IPS-18a (cell line): ENCODE results near the gene CFHR4.
"Not testable (repeated sequence)": the region's sequence is repeated elsewhere in the genome, so short reads cannot be mapped to it uniquely, and the experiment has no call there.

Experiments
- H3K27ac ChIP-seq: one replicate; pipeline ENCODE4 v1.5.1; 2013; ENCODE audit warnings: low read length
- H3K27me3 ChIP-seq: one replicate; pipeline ENCODE4 v1.6.1; 2013; ENCODE audit warnings: mild to moderate bottlenecking, low read length; ENCODE audit not compliant: control insufficient read depth, insufficient read depth
- H3K36me3 ChIP-seq: one replicate; pipeline ENCODE4 v1.6.1; 2013; ENCODE audit warnings: low read depth, low read length; ENCODE audit not compliant: control insufficient read depth
- H3K4me1 ChIP-seq: one replicate; pipeline ENCODE4 v1.6.1; 2013; ENCODE audit warnings: low read depth, low read length; ENCODE audit not compliant: control insufficient read depth
- H3K4me3 ChIP-seq: one replicate; pipeline ENCODE4 v1.5.1; 2013; ENCODE audit warnings: low read length
- H3K9ac ChIP-seq: one replicate; pipeline ENCODE4 v1.6.1; 2013; ENCODE audit warnings: mild to moderate bottlenecking, low read length, moderate library complexity
- H3K9me3 ChIP-seq: one replicate; pipeline ENCODE4 v1.6.1; 2013; ENCODE audit warnings: low read depth, low read length; ENCODE audit not compliant: control insufficient read depth

Gene CFHR4

DNA sequence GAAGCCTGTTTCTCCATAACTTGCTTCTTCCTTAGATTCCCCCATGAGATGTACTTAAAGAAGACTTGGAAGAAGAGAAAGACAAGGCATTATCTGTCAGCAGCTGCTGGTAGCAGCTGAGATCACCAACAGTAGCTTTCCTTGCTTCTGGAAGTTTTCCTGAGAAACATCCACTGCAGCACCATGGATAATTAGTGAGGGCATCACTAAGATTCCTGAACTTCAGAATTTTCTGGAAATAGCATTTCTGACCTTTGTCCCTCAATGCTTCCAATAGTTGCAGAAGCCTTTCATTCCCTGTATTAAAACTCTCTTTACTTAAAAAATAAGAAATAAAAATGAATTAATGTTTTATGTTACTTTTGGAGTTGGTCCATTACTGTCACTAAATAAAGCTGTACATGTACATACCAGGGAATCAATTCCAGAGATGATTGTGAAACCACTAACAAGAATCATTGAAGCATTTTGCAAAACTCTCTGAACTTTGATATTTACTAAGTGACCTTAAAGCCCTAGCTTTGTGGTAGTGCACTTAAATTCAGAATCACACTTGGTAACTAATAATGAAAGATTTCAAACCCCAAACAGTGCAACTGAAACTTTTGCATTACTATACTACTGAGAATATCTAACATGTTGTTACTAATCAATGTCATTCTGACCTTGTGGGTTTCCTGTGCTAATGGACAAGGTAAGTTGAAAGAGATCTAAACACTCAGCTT, at the start of gene CFHR4:
CFHR4 (plus strand) TSS at position 538 of the 725 bp plus-strand sequence; CDS start at position 637, 99 bp downstream.
- H3K36me3 ChIP-seq = no peaks in the 10 kb centered on the region
- H3K4me1 ChIP-seq = no peaks in the 10 kb centered on the region
- no peak within 1 kb of the TSS for H3K27ac ChIP-seq
- no peak within 1 kb of the TSS for H3K4me3 ChIP-seq
- no peaks in the 10 kb centered on the region for H3K9me3 ChIP-seq
- no peaks in the 10 kb centered on the region for H3K27me3 ChIP-seq
- no peak within 1 kb of the TSS for H3K9ac ChIP-seq

DNA sequence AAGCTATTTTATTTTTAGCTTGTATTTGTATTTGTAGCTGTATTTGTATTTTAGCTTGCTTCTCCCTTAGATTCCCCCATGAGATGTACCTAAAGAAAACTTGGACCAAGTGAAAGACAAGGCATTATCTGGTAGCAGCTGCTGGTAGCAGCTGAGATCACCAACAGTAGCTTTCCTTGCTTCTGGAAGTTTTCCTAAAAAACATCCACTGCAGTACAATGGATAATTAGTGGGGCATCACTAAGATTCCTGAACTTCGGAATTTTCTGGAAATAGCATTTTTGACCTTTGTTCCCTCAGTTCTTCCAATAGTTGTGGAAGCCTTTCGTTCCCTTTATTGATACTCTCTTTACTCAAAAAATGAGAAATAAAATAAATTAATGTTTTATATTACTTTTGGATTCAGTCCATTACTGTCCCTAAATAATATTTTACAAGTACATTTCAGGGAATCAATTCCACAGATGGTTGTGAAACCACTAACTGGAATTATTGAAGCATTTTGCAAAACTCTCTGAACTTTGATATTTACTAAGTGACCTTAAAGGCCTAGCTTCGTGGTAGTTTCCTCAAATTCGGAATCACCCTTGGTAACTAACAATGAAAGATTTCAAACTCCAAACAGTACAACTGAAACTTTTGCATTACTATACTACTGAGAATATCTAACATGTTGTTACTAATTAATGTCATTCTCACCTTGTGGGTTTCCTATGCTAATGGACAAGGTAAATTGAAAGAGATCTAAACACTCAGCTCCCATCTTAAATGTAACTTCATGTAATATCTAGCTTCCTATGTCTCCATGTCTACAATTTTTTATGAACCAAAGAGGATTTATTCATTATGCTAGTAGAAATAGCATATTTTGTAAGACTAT, 38.0 kb upstream of the CFHR4 start:
- not testable (repeated sequence) for H3K9me3 ChIP-seq, H3K27me3 ChIP-seq, H3K27ac ChIP-seq, H3K9ac ChIP-seq, H3K4me3 ChIP-seq, H3K4me1 ChIP-seq, H3K36me3 ChIP-seq

DNA sequence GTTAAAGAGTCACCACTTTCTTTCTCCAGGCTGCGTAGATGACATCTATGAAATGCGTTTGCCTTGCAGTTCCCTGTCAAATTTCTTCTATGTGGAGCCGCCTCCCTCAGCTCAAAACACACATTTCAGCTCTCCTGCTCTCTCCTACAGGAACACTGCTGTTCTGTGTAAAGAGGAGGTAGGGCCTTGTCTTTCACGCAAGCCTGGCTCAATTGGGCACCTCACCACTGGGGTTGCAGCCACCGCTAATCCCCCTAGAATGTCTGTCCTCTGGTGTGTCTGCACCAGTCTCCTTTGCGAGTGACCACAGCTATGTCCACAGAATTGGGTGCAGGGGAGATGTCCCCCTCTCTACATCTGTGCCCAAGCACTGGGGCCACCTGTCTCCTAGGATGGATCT, 31.8 kb upstream of the CFHR4 start:
- H3K9ac ChIP-seq = no peak overlapping the region
- H3K4me1 ChIP-seq = no peaks in the 10 kb centered on the region
- no peak overlapping the region for H3K27ac ChIP-seq
- no peaks in the 10 kb centered on the region for H3K9me3 ChIP-seq
- no peaks in the 10 kb centered on the region for H3K27me3 ChIP-seq
- no peaks in the 10 kb centered on the region for H3K36me3 ChIP-seq
- no peak overlapping the region for H3K4me3 ChIP-seq

DNA sequence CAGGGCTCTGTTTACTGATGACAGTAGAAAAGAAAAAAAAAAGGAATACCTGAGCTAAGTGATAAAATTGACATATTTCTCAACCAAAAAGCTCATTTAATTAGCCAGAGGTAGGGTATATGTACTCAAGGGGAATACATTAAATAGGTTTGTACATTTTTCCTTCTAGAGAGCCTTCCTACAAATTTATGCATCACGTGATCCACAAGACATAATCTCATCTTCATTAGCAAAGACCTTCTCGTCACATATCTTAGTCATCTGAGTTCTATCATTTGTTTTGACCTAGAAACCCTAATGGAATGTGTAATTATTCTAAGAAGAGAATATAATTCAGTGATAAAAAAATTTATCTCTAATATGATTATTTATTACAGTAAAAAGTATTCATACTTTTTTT, 30.7 kb upstream of the CFHR4 start:
- Histone ChIP-seq H3K9me3 (no peaks in the 10 kb centered on the region), H3K27ac (no peak overlapping the region), H3K4me1 (no peaks in the 10 kb centered on the region), H3K36me3 (no peaks in the 10 kb centered on the region), H3K4me3 (no peak overlapping the region), H3K27me3 (no peaks in the 10 kb centered on the region), H3K9ac (no peak overlapping the region)

DNA sequence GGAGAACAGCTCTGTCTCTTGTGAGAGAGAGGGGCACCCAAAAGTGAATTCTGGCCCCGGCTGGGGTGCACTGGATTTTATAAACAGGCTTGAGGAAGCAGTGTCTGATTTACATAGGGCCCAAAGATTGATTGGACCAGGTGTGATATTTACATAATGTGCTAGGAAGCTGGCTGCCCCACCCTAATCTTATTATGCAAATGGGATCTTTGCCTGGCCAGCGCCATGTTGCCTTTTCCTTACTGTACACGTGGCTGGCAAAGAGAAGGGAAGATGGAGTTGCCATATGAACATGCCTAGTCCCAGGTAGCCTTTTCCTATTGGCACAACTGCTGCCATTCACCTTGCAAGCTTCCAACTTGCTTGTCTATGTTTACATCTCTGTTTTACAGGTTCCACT, 29.0 kb upstream of the CFHR4 start:
- no peaks in the 10 kb centered on the region for H3K9me3 ChIP-seq
- H3K36me3 ChIP-seq = no peaks in the 10 kb centered on the region
- H3K4me3 ChIP-seq = no peak overlapping the region
- H3K27me3 ChIP-seq = no peaks in the 10 kb centered on the region
- H3K4me1 ChIP-seq = no peaks in the 10 kb centered on the region
- H3K9ac ChIP-seq = no peak overlapping the region
- no peak overlapping the region for H3K27ac ChIP-seq

DNA sequence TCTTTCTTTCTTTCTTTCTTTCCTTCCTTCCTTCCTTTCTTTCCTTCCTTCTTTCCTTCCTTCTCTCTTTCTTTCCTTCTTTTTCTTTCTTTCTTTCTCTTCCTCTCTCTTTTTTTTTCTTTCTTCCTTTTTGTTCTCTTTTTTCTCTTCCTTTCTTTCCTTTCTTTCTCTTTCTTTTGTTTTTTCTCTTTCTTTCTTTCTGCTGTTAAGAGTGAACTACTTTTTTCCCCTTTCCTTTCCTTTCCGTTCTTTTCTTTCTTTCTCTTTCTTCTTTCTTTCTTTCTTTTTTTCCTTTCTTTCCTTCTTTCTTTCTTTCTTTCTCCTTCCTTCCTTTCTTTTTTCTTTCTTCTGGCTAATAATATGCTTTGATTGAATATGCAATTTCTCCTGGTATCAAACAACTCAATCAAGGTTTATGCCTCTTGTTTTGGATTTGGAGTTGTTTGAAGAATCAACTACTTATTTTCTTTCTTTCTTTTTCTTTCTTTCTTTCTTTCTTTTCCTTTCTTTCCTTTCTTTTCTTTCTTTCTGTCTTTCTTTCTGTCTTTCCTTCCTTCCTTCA, 27.4 kb upstream of the CFHR4 start:
- Histone ChIP-seq H3K27ac (no peak overlapping the region), H3K27me3 (no peaks in the 10 kb centered on the region), H3K9me3 (no peaks in the 10 kb centered on the region), H3K4me1 (no peaks in the 10 kb centered on the region), H3K4me3 (no peak overlapping the region), H3K9ac (no peak overlapping the region), H3K36me3 (no peaks in the 10 kb centered on the region)

DNA sequence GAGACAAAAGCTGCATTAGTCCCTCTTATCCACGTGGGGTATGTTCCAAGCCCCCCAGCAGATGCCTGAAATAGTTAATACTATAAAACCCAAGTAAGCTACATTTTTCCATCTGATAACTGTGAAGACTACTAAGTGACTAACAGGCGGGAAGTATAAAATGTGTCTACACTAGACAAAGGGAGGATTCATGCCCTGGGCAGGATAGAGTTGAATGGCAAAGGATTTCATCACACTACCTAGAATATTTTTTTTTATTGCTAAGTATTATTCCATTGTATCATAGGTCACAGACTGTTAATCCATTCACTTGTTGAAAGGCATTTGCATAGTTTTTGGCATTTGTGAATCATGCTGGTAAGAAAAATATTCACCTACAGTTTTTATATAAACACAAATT, 26.4 kb upstream of the CFHR4 start:
- H3K27ac ChIP-seq = no peak overlapping the region
- H3K27me3 ChIP-seq = no peaks in the 10 kb centered on the region
- no peaks in the 10 kb centered on the region for H3K4me1 ChIP-seq
- no peaks in the 10 kb centered on the region for H3K9me3 ChIP-seq
- H3K9ac ChIP-seq = no peak overlapping the region
- H3K36me3 ChIP-seq = no peaks in the 10 kb centered on the region
- H3K4me3 ChIP-seq = no peak overlapping the region

DNA sequence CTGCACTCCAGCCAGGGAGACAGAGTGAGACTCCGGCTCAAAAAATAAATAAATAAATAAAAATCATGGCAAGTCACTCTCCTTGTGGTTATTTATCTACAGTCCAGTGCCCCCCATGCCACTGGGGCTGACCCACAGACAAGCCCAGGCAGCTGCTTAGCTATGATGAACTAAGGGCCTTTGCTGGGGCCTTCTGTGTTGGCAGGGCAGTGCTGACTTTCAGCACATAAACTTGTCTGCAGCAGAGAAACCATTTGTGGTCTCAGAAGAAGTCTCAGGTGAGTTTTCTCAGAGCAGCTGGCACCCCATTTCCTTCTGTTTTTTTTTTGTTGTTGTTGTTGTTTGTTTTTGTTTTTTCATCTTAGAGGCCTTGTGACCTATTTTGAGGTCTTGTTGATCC, 20.9 kb upstream of the CFHR4 start:
- Histone ChIP-seq H3K9me3 (no peaks in the 10 kb centered on the region), H3K27ac (no peak overlapping the region), H3K4me3 (no peak overlapping the region), H3K27me3 (no peaks in the 10 kb centered on the region), H3K36me3 (no peaks in the 10 kb centered on the region), H3K4me1 (no peaks in the 10 kb centered on the region), H3K9ac (no peak overlapping the region)

DNA sequence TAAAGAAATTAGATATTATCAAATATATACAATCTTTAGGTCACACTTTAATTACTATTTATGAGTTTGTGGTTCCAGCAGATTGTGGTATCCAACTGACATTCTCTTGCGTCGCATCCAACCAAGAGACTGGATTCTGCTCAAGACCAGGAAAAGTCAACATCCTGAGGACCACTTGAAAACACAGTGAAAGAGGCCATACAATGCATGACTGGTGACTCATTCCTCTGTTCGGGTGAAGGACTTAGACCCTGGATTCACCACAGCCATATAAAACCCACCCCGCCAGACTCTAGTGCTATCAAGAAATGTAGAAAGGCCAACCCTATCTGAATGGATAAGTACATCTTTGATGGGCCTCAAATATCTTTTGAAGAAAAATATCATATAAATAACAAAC, 14.5 kb upstream of the CFHR4 start:
- Histone ChIP-seq H3K27ac (no peak overlapping the region), H3K27me3 (peaks cover 9% of the 10 kb centered on the region), H3K4me3 (no peak overlapping the region), H3K9me3 (no peaks in the 10 kb centered on the region), H3K4me1 (no peaks in the 10 kb centered on the region), H3K9ac (no peak overlapping the region), H3K36me3 (no peaks in the 10 kb centered on the region)

DNA sequence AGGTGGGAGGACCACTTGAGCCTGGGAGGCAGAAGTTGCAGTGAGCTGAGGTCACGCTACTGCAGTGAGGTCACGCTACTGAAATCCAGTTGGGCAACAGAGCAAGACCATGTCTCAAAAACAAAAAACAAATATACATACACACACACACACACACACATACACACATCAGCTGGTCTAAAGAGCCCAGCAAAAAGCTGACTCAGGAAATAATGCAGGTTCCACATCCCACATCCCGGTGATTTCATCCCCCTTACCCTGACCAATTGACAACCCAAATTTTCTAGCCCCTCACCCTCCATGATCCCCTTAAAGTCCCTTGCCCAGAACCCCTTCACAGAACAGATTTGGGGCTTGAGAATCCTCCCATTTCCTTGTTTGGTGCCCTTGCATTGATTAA, 11.9 kb upstream of the CFHR4 start:
- Histone ChIP-seq H3K4me3 (no peak overlapping the region), H3K27me3 (peaks cover 10% of the 10 kb centered on the region), H3K36me3 (no peaks in the 10 kb centered on the region), H3K4me1 (no peaks in the 10 kb centered on the region), H3K9ac (no peak overlapping the region), H3K9me3 (no peaks in the 10 kb centered on the region), H3K27ac (no peak overlapping the region)

DNA sequence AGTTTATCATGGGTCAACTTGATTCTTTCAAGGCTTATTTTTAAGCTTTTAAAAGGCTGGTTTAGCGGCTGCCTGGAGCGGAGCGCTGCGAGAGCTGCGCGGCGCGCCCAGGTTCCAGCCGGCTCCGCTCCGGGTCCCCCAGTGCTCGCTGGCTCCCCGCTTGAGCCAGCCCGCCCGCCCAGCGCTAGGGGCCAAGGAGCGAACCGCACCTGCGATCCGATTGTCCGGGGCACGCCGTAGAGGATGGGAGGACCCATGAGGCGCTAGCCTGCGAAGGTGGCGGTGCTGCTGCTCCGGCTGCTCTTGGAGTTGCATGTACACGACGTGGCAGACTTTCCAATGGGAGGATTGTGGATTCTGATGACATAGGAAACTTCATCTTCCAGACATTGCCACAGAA, 9.9 kb upstream of the CFHR4 start:
- H3K9ac ChIP-seq = no peak overlapping the region
- H3K27ac ChIP-seq = no peak overlapping the region
- peak overlapping the region; percentile 27 for H3K4me3 ChIP-seq
- H3K4me1 ChIP-seq = no peaks in the 10 kb centered on the region
- H3K9me3 ChIP-seq = no peaks in the 10 kb centered on the region
- peaks cover 10% of the 10 kb centered on the region for H3K27me3 ChIP-seq
- H3K36me3 ChIP-seq = no peaks in the 10 kb centered on the region
